GM23338 (cell line): ENCODE measurements around the gene TADA2A. TPM values are rescaled to one million over a fixed set of nuclear protein-coding genes. Genes with fewer than 3 reads are reported as not detected.

Experiments used
- ATAC-seq: fragments of 200-7000 bp; cut with Tn5 transposase; 3 replicates; pipeline ENCODE4 v1.9.1; 2020
- DNase-seq: peaks from one replicate; pipeline ENCODE4 v3.0.0-alpha.2; 2015; ENCODE audit warnings: low spot score
- H2AFZ ChIP-seq: fragments of 200-600 bp; sonication (generic); 2 replicates; pipeline ENCODE4 v1.8.0; 2016; ENCODE audit warnings: antibody characterized with exemption, mild to moderate bottlenecking, moderate library complexity
- H3F3A ChIP-seq: fragments of 200-600 bp; sonication (generic); replicated peaks from 2 replicates; pipeline ENCODE4 v1.8.0; 2017; ENCODE audit warnings: antibody characterized with exemption, mixed run types, low read depth
- H3K27ac ChIP-seq: fragments of 200-600 bp; sonication (generic); 2 replicates; pipeline ENCODE4 v1.6.1; 2016; ENCODE audit warnings: low read depth
- H3K27me3 ChIP-seq: fragments of 200-600 bp; sonication (generic); 2 replicates; pipeline ENCODE4 v1.8.0; 2016; ENCODE audit warnings: mild to moderate bottlenecking, mixed run types, moderate library complexity; ENCODE audit not compliant: insufficient read depth
- H3K36me3 ChIP-seq: fragments of 200-600 bp; sonication (generic); 2 replicates; pipeline ENCODE4 v1.8.0; 2016; ENCODE audit warnings: mild to moderate bottlenecking; ENCODE audit not compliant: insufficient read depth
- H3K4me1 ChIP-seq: fragments of 200-600 bp; sonication (generic); 2 replicates; pipeline ENCODE4 v1.8.0; 2016; ENCODE audit warnings: mild to moderate bottlenecking, moderate library complexity; ENCODE audit not compliant: insufficient read depth
- H3K4me2 ChIP-seq: fragments of 200-600 bp; sonication (generic); 2 replicates; pipeline ENCODE4 v1.7.1; 2017; ENCODE audit warnings: mixed run types
- H3K4me3 ChIP-seq: fragments of 200-600 bp; sonication (generic); 2 replicates; pipeline ENCODE4 v1.6.1; 2016; ENCODE audit warnings: mixed run types
- H3K79me2 ChIP-seq: fragments of 200-600 bp; sonication (generic); replicated peaks from 2 replicates; pipeline ENCODE4 v1.8.0; 2017; ENCODE audit warnings: mild to moderate bottlenecking; ENCODE audit not compliant: insufficient read depth
- H3K9me2 ChIP-seq: fragments of 200-600 bp; sonication (generic); 2 replicates; pipeline ENCODE4 v1.8.0; 2017; ENCODE audit not compliant: insufficient read depth
- H4K20me1 ChIP-seq: fragments of 200-600 bp; sonication (generic); replicated peaks from 2 replicates; pipeline ENCODE4 v1.8.0; 2017; ENCODE audit warnings: mild to moderate bottlenecking; ENCODE audit not compliant: insufficient read depth
- H3K27ac Mint-ChIP-seq: 2 replicates; pipeline ENCODE4 v1.8.0; 2020; ENCODE audit warnings: inconsistent platforms, mild to moderate bottlenecking, moderate library complexity, mixed read lengths
- H3K27me3 Mint-ChIP-seq: 3 replicates; pipeline ENCODE4 v1.8.0; 2022; ENCODE audit warnings: low read depth, mild to moderate bottlenecking, moderate library complexity, mixed read lengths, inconsistent platforms; ENCODE audit not compliant: insufficient read depth, poor library complexity
- H3K36me3 Mint-ChIP-seq: 3 replicates; pipeline ENCODE4 v1.8.0; 2021; ENCODE audit warnings: low read depth, mild to moderate bottlenecking, inconsistent platforms, moderate library complexity, mixed read lengths
- H3K4me1 Mint-ChIP-seq: 3 replicates; pipeline ENCODE4 v1.8.0; 2020; ENCODE audit warnings: mild to moderate bottlenecking, inconsistent platforms, mixed read lengths
- H3K4me3 Mint-ChIP-seq: 3 replicates; pipeline ENCODE4 v1.8.0; 2021; ENCODE audit warnings: moderate library complexity, mild to moderate bottlenecking, inconsistent platforms, mixed read lengths
- H3K9me3 Mint-ChIP-seq: 3 replicates; pipeline ENCODE4 v1.8.0; 2020; ENCODE audit warnings: moderate library complexity, mild to moderate bottlenecking, inconsistent platforms, mixed read lengths
- CREB1 ChIP-seq: fragments of 250-450 bp; sonication (Bioruptor Pico); IDR thresholded peaks from 2 replicates; pipeline ENCODE4 v1.5.0; 2020; ENCODE audit warnings: low read depth, mild to moderate bottlenecking, moderate library complexity
- EZH2phosphoT487 ChIP-seq: fragments of 200-600 bp; sonication (generic); IDR thresholded peaks from one replicate; pipeline ENCODE4 v1.8.1; 2018; ENCODE audit warnings: antibody characterized with exemption; ENCODE audit not compliant: unreplicated experiment
- NANOG ChIP-seq: IDR thresholded peaks from 2 replicates; pipeline ENCODE4 v1.6.1; 2016; ENCODE audit warnings: antibody characterized with exemption, borderline replicate concordance
- ZNF114 ChIP-seq: fragments of 250-450 bp; sonication (Bioruptor Pico); IDR thresholded peaks from 2 replicates; pipeline ENCODE4 v1.5.0; 2020; ENCODE audit warnings: mild to moderate bottlenecking, moderate library complexity
- ZNF331 ChIP-seq: fragments of 250-450 bp; sonication (Bioruptor Pico); IDR thresholded peaks from 2 replicates; pipeline ENCODE4 v1.5.0; 2020; ENCODE audit warnings: low read depth, mild to moderate bottlenecking, moderate library complexity
- polyA plus RNA-seq: library from polyadenylated mRNA; unstranded; fragments of >200 nt; fragmentation: Nextera tagmentation; extraction: Ambion mirVana; gene quantifications from 2 replicates; pipeline ENCODE4 v1.2.1, GENCODE V29; 2016
- total RNA-seq: library from RNA; depleted of rRNA; stranded (reverse); fragments of >200 nt; shearing (Covaris generic); gene quantifications from 2 replicates; pipeline ENCODE4 v1.2.3, GENCODE V29; 2014
- TF ChIP-seq, protein P1 (sequence below): IDR thresholded peaks from 2 replicates; pipeline ENCODE4 v1.6.1; 2016; ENCODE audit warnings: antibody characterized with exemption
- TF ChIP-seq, protein P2 (sequence below): fragments of 250-450 bp; sonication (Bioruptor Pico); IDR thresholded peaks from 2 replicates; pipeline ENCODE4 v1.5.0; 2020; ENCODE audit warnings: mild to moderate bottlenecking, moderate library complexity
- TF ChIP-seq, protein P3 (sequence below): IDR thresholded peaks from one replicate; pipeline ENCODE4 v1.6.1; 2018; ENCODE audit warnings: antibody characterized with exemption; ENCODE audit not compliant: unreplicated experiment

Gene TADA2A
- total and polyA plus RNA-seq, 2 experiments from 2014 or later: 14.5 to 17.1 TPM

DNA sequence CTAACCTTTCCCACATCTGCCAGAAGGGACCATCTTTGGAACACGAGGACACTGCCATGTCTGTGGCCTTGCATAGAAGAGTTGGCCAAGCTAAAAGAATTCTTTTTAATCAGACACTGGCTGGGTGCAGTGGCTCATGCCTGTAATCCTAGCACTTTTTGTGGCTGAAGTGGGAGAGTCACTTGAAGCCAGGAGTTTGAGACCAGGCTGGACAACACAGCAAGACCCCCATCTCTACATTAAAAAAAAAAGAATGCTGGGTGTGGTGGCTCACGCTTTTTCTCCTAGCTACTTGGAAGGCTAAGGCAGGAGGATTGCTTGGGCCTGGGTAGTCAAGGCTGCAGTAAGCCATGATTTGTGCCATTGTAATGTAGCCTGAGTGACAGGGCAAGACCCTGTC lies 73.7 kb downstream of the TADA2A start:
- no peak overlapping the region for H3K27ac ChIP-seq
- Mint-ChIP-seq H3K4me3 (no peak overlapping the region), H3K4me1 (peaks cover 31% of the 10 kb centered on the region), H3K9me3 (no peaks in the 10 kb centered on the region), H3K27ac (no peak overlapping the region), H3K27me3 (peaks cover 3% of the 10 kb centered on the region), H3K36me3 (peaks cover 30% of the 10 kb centered on the region)
- peaks cover 21% of the 10 kb centered on the region for H3K36me3 ChIP-seq
- TF ChIP-seq, protein P1, sequence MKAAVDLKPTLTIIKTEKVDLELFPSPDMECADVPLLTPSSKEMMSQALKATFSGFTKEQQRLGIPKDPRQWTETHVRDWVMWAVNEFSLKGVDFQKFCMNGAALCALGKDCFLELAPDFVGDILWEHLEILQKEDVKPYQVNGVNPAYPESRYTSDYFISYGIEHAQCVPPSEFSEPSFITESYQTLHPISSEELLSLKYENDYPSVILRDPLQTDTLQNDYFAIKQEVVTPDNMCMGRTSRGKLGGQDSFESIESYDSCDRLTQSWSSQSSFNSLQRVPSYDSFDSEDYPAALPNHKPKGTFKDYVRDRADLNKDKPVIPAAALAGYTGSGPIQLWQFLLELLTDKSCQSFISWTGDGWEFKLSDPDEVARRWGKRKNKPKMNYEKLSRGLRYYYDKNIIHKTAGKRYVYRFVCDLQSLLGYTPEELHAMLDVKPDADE: no peak
- TF ChIP-seq ZNF114 (CRISPR knock-in tag) (no peak), EZH2phosphoT487 (no peak)
- no peaks in the 10 kb centered on the region for H3K27me3 ChIP-seq
- H3K79me2 ChIP-seq: no peaks in the 10 kb centered on the region
- DNase-seq: no peak
- no peak overlapping the region for H3K4me3 ChIP-seq
- no peaks in the 10 kb centered on the region for H3F3A ChIP-seq
- peaks cover 19% of the 10 kb centered on the region for H3K4me1 ChIP-seq
- no peak for ATAC-seq
- H3K9me2 ChIP-seq: no peaks in the 10 kb centered on the region
- H2AFZ ChIP-seq: no peak overlapping the region
- H4K20me1 ChIP-seq: no peaks in the 10 kb centered on the region; the same call in 1 of the 2 replicates
- no peak overlapping the region for H3K4me2 ChIP-seq

DNA sequence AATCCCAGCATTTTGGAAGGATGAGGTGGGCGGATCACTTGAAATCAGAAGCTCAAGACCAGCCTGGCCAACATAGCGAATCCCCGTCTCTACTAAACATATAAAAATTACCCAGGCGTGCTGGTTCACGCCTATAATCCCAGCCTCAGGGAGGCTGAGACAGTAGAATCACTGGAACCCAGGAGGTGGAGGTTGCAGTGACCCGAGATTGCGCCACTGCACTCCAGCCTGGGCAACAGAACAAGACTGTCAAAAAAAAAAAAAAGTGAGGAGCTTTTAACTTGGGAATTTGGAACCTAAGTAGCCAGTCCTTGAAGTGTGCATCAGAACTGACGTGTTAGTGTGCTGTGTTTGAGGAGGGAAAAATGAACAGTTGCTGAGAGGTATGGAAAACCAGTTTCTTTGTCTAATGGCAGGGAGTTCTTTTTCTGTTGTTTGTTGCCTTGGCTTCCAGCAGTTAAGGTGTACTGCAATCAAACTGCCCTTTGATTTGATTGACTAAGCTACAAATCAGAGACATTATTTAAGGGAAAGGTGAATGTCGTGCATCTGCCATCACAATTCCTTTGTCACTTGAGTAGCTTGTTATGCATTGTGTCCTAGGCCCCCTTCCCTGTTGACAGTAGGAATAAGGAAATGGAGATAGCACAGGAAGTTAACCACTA lies 74.4 kb downstream of the TADA2A start:
- H3K9me3 Mint-ChIP-seq: no peaks in the 10 kb centered on the region
- no peak overlapping the region for H3K4me3 Mint-ChIP-seq
- H3K27ac ChIP-seq: no peak overlapping the region
- H3K4me3 ChIP-seq: no peak overlapping the region
- H3K27ac Mint-ChIP-seq: no peak overlapping the region
- H3K4me1 Mint-ChIP-seq: peaks cover 31% of the 10 kb centered on the region
- peaks cover 19% of the 10 kb centered on the region for H3K4me1 ChIP-seq
- no peak overlapping the region for H3K4me2 ChIP-seq
- no peak overlapping the region for H2AFZ ChIP-seq
- no peaks in the 10 kb centered on the region for H3K9me2 ChIP-seq
- H4K20me1 ChIP-seq: no peaks in the 10 kb centered on the region; the same call in 1 of the 2 replicates
- peaks cover 24% of the 10 kb centered on the region; the same call in 2 of the 3 replicates for H3K36me3 Mint-ChIP-seq
- H3K27me3 Mint-ChIP-seq: peaks cover 3% of the 10 kb centered on the region
- no peaks in the 10 kb centered on the region for H3K79me2 ChIP-seq
- DNase-seq (no peak), ATAC-seq (no peak)
- peaks cover 18% of the 10 kb centered on the region for H3K36me3 ChIP-seq
- H3F3A ChIP-seq: no peaks in the 10 kb centered on the region
- no peaks in the 10 kb centered on the region for H3K27me3 ChIP-seq
- TF ChIP-seq, protein P2, sequence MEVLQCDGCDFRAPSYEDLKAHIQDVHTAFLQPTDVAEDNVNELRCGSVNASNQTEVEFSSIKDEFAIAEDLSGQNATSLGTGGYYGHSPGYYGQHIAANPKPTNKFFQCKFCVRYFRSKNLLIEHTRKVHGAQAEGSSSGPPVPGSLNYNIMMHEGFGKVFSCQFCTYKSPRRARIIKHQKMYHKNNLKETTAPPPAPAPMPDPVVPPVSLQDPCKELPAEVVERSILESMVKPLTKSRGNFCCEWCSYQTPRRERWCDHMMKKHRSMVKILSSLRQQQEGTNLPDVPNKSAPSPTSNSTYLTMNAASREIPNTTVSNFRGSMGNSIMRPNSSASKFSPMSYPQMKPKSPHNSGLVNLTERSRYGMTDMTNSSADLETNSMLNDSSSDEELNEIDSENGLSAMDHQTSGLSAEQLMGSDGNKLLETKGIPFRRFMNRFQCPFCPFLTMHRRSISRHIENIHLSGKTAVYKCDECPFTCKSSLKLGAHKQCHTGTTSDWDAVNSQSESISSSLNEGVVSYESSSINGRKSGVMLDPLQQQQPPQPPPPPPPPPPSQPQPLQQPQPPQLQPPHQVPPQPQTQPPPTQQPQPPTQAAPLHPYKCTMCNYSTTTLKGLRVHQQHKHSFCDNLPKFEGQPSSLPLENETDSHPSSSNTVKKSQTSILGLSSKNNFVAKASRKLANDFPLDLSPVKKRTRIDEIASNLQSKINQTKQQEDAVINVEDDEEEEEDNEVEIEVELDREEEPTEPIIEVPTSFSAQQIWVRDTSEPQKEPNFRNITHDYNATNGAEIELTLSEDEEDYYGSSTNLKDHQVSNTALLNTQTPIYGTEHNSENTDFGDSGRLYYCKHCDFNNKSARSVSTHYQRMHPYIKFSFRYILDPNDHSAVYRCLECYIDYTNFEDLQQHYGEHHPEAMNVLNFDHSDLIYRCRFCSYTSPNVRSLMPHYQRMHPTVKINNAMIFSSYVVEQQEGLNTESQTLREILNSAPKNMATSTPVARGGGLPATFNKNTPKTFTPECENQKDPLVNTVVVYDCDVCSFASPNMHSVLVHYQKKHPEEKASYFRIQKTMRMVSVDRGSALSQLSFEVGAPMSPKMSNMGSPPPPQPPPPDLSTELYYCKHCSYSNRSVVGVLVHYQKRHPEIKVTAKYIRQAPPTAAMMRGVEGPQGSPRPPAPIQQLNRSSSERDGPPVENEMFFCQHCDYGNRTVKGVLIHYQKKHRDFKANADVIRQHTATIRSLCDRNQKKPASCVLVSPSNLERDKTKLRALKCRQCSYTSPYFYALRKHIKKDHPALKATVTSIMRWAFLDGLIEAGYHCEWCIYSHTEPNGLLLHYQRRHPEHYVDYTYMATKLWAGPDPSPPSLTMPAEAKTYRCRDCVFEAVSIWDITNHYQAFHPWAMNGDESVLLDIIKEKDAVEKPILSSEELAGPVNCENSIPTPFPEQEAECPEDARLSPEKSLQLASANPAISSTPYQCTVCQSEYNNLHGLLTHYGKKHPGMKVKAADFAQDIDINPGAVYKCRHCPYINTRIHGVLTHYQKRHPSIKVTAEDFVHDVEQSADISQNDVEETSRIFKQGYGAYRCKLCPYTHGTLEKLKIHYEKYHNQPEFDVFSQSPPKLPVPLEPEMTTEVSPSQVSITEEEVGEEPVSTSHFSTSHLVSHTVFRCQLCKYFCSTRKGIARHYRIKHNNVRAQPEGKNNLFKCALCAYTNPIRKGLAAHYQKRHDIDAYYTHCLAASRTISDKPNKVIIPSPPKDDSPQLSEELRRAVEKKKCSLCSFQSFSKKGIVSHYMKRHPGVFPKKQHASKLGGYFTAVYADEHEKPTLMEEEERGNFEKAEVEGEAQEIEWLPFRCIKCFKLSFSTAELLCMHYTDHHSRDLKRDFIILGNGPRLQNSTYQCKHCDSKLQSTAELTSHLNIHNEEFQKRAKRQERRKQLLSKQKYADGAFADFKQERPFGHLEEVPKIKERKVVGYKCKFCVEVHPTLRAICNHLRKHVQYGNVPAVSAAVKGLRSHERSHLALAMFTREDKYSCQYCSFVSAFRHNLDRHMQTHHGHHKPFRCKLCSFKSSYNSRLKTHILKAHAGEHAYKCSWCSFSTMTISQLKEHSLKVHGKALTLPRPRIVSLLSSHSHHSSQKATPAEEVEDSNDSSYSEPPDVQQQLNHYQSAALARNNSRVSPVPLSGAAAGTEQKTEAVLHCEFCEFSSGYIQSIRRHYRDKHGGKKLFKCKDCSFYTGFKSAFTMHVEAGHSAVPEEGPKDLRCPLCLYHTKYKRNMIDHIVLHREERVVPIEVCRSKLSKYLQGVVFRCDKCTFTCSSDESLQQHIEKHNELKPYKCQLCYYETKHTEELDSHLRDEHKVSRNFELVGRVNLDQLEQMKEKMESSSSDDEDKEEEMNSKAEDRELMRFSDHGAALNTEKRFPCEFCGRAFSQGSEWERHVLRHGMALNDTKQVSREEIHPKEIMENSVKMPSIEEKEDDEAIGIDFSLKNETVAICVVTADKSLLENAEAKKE (CRISPR knock-in tag): no peak
- TF ChIP-seq, protein P3, sequence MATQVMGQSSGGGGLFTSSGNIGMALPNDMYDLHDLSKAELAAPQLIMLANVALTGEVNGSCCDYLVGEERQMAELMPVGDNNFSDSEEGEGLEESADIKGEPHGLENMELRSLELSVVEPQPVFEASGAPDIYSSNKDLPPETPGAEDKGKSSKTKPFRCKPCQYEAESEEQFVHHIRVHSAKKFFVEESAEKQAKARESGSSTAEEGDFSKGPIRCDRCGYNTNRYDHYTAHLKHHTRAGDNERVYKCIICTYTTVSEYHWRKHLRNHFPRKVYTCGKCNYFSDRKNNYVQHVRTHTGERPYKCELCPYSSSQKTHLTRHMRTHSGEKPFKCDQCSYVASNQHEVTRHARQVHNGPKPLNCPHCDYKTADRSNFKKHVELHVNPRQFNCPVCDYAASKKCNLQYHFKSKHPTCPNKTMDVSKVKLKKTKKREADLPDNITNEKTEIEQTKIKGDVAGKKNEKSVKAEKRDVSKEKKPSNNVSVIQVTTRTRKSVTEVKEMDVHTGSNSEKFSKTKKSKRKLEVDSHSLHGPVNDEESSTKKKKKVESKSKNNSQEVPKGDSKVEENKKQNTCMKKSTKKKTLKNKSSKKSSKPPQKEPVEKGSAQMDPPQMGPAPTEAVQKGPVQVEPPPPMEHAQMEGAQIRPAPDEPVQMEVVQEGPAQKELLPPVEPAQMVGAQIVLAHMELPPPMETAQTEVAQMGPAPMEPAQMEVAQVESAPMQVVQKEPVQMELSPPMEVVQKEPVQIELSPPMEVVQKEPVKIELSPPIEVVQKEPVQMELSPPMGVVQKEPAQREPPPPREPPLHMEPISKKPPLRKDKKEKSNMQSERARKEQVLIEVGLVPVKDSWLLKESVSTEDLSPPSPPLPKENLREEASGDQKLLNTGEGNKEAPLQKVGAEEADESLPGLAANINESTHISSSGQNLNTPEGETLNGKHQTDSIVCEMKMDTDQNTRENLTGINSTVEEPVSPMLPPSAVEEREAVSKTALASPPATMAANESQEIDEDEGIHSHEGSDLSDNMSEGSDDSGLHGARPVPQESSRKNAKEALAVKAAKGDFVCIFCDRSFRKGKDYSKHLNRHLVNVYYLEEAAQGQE: no peak
- TF ChIP-seq CREB1 (CRISPR knock-in tag): no peak
- TF ChIP-seq NANOG: no peak
- no peak for TF ChIP-seq ZNF331 (CRISPR knock-in tag)
